RWPE2 (cell line): ENCODE results near the gene KRTAP10-5.

Source experiments
- ATAC-seq: fragments of 200-7000 bp; cut with Tn5 transposase; 3 replicates; pipeline ENCODE4 v1.9.1; 2021; ENCODE audit warnings: low read depth
- DNase-seq: peaks from one replicate; pipeline ENCODE4 v3.0.0-alpha.2; 2020; ENCODE audit warnings: low spot score
- H3K27ac ChIP-seq: fragments of 450-650 bp; 2 replicates; pipeline ENCODE4 v1.5.1; 2017; ENCODE audit warnings: mild to moderate bottlenecking; ENCODE audit not compliant: poor library complexity, severe bottlenecking
- H3K27me3 ChIP-seq: fragments of 250-450 bp; sonication (Bioruptor Pico); 2 replicates; pipeline ENCODE4 v1.5.1; 2021; ENCODE audit warnings: mild to moderate bottlenecking, moderate library complexity; ENCODE audit not compliant: insufficient read depth, poor library complexity, severe bottlenecking
- H3K36me3 ChIP-seq: fragments of 250-450 bp; sonication (Bioruptor Pico); 2 replicates; pipeline ENCODE4 v1.5.1; 2020; ENCODE audit warnings: low read depth, mild to moderate bottlenecking, moderate library complexity
- H3K4me1 ChIP-seq: fragments of 250-450 bp; sonication (Bioruptor Pico); 2 replicates; pipeline ENCODE4 v1.5.1; 2021; ENCODE audit warnings: mild to moderate bottlenecking, moderate library complexity; ENCODE audit not compliant: insufficient read depth, poor library complexity, severe bottlenecking
- H3K4me3 ChIP-seq: fragments of 250-450 bp; sonication (Bioruptor Pico); 2 replicates; pipeline ENCODE4 v1.5.1; 2021; ENCODE audit warnings: mild to moderate bottlenecking, moderate library complexity; ENCODE audit not compliant: severe bottlenecking
- H3K9me3 ChIP-seq: fragments of 250-450 bp; sonication (Bioruptor Pico); 2 replicates; pipeline ENCODE4 v1.5.1; 2021; ENCODE audit warnings: mild to moderate bottlenecking, moderate library complexity; ENCODE audit not compliant: severe bottlenecking
- TF ChIP-seq, protein P1 (sequence below): fragments of 450-650 bp; IDR thresholded peaks from one replicate; pipeline ENCODE4 v1.5.1; 2017; ENCODE audit warnings: mild to moderate bottlenecking, moderate library complexity; ENCODE audit not compliant: poor library complexity, severe bottlenecking

The KRTAP10-5 gene

DNA sequence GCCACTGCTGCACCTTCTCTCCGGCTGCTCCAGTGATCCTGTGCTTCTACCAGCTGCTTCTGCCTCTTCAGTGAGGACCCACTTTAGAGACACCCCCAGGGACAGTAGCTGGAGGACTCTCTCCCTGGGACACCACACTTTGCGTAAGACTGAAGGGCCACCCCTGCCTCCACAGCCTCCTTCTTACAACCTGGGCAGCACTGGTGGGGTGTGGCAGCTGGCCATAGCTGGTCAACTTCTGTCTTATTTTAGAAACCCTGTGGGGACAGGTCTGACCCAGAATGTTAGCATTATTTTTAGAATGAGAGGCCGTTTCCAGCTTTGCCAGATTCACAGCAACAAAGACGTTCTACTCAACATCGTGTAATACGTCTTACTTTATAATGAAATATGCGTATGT is 45.4 kb upstream of the KRTAP10-5 start:
- ATAC-seq, result no peak
- TF ChIP-seq, protein P1, sequence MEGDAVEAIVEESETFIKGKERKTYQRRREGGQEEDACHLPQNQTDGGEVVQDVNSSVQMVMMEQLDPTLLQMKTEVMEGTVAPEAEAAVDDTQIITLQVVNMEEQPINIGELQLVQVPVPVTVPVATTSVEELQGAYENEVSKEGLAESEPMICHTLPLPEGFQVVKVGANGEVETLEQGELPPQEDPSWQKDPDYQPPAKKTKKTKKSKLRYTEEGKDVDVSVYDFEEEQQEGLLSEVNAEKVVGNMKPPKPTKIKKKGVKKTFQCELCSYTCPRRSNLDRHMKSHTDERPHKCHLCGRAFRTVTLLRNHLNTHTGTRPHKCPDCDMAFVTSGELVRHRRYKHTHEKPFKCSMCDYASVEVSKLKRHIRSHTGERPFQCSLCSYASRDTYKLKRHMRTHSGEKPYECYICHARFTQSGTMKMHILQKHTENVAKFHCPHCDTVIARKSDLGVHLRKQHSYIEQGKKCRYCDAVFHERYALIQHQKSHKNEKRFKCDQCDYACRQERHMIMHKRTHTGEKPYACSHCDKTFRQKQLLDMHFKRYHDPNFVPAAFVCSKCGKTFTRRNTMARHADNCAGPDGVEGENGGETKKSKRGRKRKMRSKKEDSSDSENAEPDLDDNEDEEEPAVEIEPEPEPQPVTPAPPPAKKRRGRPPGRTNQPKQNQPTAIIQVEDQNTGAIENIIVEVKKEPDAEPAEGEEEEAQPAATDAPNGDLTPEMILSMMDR, result no peak

DNA sequence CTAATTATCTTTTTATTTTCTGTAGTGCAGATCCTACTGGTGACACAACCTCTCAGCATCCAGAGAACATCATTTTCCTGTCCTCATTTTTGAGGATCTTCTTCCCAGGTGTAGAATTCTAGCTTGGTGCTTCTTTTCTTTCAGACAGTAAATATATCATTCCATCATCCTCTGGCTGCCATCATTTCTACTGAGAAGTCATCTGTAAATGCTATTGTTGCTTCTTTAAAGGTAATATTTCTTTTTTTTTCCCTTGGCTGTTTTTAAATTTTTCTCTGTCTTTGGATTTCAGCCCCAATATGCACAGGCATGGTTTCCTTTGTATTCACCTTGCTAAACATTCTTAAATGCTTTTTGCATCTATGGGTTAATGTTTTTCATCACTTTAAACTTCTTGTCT is 43.2 kb upstream of the KRTAP10-5 start:
- no peak overlapping the region for H3K27ac ChIP-seq
- no peak overlapping the region for H3K4me3 ChIP-seq
- TF ChIP-seq, protein P1, result no peak
- H3K4me1 ChIP-seq, result no peaks in the 10 kb centered on the region
- H3K27me3 ChIP-seq, result no peaks in the 10 kb centered on the region
- peaks cover 13% of the 10 kb centered on the region for H3K9me3 ChIP-seq
- no peak for DNase-seq
- no peaks in the 10 kb centered on the region for H3K36me3 ChIP-seq
- ATAC-seq, result no peak

More for the DNA sequence above, 45.4 kb upstream of the KRTAP10-5 start:
- DNase-seq, result no peak
- H3K27ac ChIP-seq, result no peak overlapping the region
- H3K4me3 ChIP-seq, result no peak overlapping the region
- no peaks in the 10 kb centered on the region for H3K4me1 ChIP-seq
- no peaks in the 10 kb centered on the region for H3K36me3 ChIP-seq
- H3K27me3 ChIP-seq, result no peaks in the 10 kb centered on the region
- H3K9me3 ChIP-seq, result peaks cover 13% of the 10 kb centered on the region

DNA sequence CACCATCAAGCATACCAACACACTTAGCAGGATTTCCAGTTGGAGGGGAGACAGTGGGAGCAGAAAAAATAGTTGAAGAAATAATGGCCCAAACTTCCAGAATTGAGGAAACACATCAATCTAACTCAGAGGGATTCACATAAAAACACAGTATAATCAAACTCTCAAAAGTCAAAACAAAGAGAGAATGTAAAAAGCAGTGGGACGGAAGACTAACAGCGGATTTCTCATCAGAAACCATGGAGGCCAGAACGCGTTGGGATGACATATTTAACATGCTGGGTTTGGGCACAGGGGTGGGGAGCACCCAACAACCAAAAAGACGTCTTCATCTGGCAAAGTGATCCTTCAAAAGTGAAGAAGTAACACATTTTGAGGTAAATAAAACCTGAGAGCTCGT is 39.5 kb upstream of the KRTAP10-5 start:
- H3K36me3 ChIP-seq, result no peaks in the 10 kb centered on the region
- peaks cover 18% of the 10 kb centered on the region for H3K27me3 ChIP-seq
- DNase-seq (no peak), ATAC-seq (no peak)
- H3K9me3 ChIP-seq, result peaks cover 13% of the 10 kb centered on the region
- TF ChIP-seq, protein P1, result no peak
- no peak overlapping the region for H3K4me3 ChIP-seq
- H3K4me1 ChIP-seq, result no peaks in the 10 kb centered on the region
- no peak overlapping the region for H3K27ac ChIP-seq

- TF ChIP-seq, protein P1, result no peak
- H3K9me3 ChIP-seq, result peaks cover 6% of the 10 kb centered on the region
- no peak overlapping the region for H3K4me3 ChIP-seq
- peaks cover 21% of the 10 kb centered on the region for H3K27me3 ChIP-seq
- no peak overlapping the region for H3K27ac ChIP-seq
- DNase-seq (no peak), ATAC-seq (no peak)
- no peaks in the 10 kb centered on the region for H3K36me3 ChIP-seq
- no peaks in the 10 kb centered on the region for H3K4me1 ChIP-seq
These were observed 38.5 kb upstream of the KRTAP10-5 start for GRCh38 chr21:44618909-44619308.

GRCh38 chr21:44618504-44618903 is 38.1 kb upstream of the KRTAP10-5 start:
- peaks cover 2% of the 10 kb centered on the region for H3K9me3 ChIP-seq
- H3K4me3 ChIP-seq, result no peak overlapping the region
- no peaks in the 10 kb centered on the region for H3K36me3 ChIP-seq
- peaks cover 21% of the 10 kb centered on the region for H3K27me3 ChIP-seq
- H3K27ac ChIP-seq, result no peak overlapping the region
- DNase-seq, result no peak
- ATAC-seq, result no peak
- H3K4me1 ChIP-seq, result no peaks in the 10 kb centered on the region
- TF ChIP-seq, protein P1, result no peak
